SIG-M5 treated with dmso at 0.1 percent for 504 hours (cell line): ENCODE measurements around the gene TRIM9.
A peak's percentile ranks its signal among the peaks of the same experiment; 100 is the strongest.

Source experiments
- DNase-seq: peaks from one replicate; lab custom pipeline; 2025; ENCODE audit not compliant: unreplicated experiment; lab: John Stamatoyannopoulos, UW

The TRIM9 gene

GRCh38 chr14:51094901-51095853 is at the start of gene TRIM9:
TRIM9 (minus strand) TSS chr14:51095105; CDS start chr14:51094939, 166 bp downstream.
- DNase-seq = peak; percentile 95

GRCh38 chr14:51140856-51141255 is 46.0 kb upstream of the TRIM9 start:
- DNase-seq = no peak

- no peak for DNase-seq
These were observed 45.4 kb upstream of the TRIM9 start for GRCh38 chr14:51140338-51140737.

GRCh38 chr14:51139121-51139681 is 44.3 kb upstream of the TRIM9 start:
- peak; percentile 78 for DNase-seq

GRCh38 chr14:51138404-51139103 is 43.6 kb upstream of the TRIM9 start:
- DNase-seq = no peak

DNA sequence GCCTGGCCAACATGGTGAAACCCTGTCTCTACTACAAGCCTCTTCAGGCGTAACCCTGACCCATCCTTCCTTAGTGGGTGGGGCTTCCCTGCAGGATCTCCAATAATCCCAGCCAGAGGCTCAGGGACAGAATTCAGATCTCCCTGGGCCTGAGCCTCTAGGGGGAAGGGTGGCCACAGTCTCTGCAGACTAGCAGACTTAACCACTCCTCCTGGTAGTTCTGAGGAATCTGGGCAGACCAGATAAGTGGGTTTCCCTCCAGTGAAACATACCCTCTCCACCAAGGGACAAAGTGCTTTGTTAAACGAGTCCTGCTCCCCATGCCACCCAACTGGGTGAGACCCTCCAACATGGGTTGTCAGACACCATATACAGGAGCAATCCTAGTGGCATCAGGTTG is 36.6 kb upstream of the TRIM9 start:
- DNase-seq = no peak

DNA sequence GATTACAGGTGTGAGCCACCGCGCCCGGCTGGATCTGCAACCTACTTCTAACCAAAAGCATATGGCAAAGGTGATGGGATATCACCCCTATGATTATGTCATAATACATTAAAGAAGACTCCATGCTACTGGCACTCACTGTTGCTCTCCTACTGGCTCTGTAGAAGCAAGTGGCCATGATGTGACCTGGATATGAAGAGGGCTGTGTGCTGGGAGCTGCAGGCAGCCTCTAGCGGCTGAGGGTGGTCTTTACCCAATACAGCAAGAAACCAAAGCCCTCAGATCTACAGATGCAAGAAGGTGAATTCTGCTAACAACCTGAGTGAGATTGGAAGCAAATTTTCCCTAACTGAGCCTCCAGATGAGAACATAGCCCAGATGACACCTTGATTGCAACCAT is 34.2 kb upstream of the TRIM9 start:
- DNase-seq = peak; percentile 8

GRCh38 chr14:51124029-51124428 is 29.1 kb upstream of the TRIM9 start:
- no peak for DNase-seq

DNA sequence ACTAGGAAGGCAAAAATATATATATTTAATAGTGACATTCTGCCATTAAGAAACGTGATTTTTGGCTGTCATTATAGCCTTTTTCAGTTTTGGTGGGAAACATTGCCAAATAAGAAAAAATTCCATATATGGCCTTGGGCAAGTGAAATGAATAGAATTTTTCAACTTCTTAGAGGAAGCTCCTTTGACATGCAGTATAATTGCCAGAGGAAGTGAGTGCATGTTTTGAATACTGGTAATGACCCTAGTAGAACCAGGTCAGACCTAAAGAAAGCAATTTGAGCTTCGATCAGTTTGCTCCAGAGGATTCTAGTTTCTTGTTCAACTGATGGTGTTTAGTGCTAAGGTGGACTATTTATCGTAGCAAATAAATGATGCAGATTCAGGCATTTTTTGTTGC is 26.2 kb upstream of the TRIM9 start:
- no peak for DNase-seq

DNA sequence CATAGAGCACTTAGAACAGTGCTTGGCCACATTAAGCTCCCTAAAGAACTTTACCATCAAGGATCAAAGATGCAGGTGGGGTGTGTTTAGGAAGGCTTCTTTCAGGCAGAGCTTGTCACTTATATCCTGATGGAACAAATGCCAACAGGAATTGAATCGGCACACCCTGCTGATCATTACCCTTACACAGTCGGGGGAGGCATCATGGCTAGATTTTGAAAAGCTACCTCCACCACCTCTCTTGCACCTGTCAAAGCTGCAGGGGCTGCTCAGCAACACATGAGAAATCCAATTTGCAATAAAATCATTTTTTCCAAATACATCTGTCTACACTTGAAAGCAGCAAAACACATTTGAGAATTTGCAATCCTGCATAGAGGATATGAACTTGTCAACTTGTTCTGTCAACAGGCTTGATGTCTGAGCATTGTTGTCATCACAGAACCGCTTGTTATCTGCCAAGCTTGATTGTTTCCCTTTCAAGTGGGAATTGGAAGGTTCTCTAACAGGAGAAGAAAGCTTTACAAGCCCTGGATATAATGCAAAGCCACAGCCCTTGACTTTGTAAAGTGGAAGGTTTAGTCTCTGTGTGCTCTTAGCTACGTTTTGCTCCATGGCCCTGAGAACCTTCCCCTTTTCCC is 24.6 kb upstream of the TRIM9 start:
- DNase-seq = no peak

DNA sequence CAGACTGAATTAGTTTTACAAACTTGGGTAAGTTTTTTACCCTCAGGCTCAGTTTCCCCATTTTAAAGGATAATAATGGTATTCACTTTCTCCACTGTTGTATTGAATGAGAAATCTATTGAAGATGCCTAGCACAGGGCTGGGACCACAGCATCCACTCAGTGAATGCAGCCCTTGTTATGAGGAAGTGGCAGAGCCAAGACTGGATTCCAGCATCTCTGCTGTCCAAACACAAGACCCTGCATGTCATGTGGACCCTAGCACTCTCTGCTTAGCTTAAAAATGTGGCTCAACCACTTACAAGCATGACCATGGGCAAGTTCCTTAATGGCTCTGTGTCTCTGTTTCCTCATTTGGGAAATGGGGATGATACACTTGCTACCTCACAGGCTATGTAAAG is 24.1 kb upstream of the TRIM9 start:
- DNase-seq = no peak

DNA sequence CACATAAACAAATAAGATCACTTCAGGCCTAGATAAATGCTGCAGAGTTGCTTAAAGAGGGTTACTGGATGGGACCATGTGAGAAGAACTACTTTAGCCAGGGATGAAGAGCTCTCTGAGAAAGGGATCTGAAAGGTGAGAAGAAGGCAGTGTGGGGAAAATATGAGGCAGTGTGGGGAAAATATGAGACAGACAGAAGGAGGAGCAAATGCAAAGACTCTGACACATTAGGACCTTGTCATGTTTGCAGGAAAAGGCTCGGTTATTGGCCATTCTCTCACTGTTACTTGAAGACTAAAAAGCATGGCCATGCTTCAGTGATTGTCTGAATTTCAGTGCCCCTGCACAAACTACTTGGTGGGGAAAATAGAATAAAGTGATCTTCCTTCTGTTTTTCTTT is 22.7 kb upstream of the TRIM9 start:
- DNase-seq = no peak

DNA sequence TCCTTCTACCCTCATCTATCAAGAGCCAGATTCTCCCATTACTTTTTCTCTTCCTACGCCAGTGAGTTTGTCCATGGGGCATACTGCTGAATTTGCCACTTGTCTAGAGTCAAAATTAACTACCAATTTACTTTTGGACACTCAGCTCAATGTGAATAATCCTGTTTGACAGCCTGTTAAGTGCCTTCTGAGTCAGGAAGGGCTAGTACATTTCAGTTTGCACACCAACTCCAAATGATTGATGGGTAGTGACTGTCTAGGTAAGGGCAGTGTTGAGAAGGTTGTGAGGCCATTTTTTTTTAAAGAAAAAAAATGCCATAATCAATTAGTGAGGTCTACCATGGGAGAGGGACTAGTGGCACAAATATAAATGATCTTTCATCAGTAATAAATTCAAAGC is 21.8 kb upstream of the TRIM9 start:
- no peak for DNase-seq

GRCh38 chr14:51109651-51110050 is 14.7 kb upstream of the TRIM9 start:
- no peak for DNase-seq

DNA sequence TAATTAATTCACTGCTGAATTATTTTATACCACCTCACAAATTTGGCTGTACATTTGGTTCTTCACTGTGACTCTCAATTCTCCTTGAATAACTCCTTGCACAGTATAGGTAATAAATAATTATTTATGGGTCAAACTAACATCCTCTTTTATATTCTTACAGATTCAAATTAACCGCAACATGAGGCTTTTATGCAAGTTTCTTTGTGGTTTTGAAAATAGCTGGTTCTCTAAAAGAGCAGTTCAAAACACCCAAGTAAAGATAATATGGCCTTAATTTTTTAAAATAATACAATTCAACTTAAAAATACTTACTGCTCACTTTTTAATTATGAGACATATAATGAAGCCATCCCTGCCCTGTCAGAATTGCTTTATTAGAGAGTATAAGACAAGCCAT is 12.9 kb upstream of the TRIM9 start:
- no peak for DNase-seq

DNA sequence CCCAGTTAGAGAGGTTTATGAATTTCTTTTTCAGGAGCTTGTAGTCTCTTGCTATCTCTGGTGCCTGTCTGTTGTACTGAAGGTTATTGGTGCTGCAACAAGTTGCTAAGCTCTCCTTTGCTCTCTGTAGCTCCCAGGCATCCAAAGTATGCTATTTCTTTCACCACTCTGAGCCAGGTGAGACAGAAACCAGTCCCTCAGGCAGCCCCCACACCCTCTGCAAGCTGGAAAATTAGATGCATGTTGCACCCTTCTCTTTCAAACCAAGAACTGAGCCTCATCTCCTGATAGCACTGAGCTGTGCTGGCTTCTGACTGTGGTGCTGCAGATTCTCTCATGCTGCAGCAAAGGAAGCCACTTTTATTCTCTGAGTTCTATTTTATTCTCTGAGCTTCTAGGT is 9.6 kb upstream of the TRIM9 start:
- DNase-seq = no peak

GRCh38 chr14:51097287-51097686 is 2.4 kb upstream of the TRIM9 start:
- DNase-seq = no peak

- DNase-seq = no peak
These were observed 2.0 kb upstream of the TRIM9 start for GRCh38 chr14:51096870-51097269.

- no peak for DNase-seq
These were observed 1.2 kb upstream of the TRIM9 start for GRCh38 chr14:51095854-51096823.

- DNase-seq = no peak
These were observed 553 bp downstream of the TRIM9 start for GRCh38 chr14:51094282-51094821.
